Activated CD8-positive, alpha-beta memory T cell treated with anti-CD3 and anti-CD28 coated beads, Interleukin-2, amount 50 U/mL, for 48 hours (primary cell): ENCODE data around the gene SCUBE2.
"Not testable (repeated sequence)": the region's sequence is repeated elsewhere in the genome, so short reads cannot be mapped to it uniquely, and the experiment has no call there.

ENCODE experiments used
- DNase-seq: peaks from one replicate; pipeline ENCODE4 v3.0.0-alpha.2; 2020

SCUBE2 gene

DNA sequence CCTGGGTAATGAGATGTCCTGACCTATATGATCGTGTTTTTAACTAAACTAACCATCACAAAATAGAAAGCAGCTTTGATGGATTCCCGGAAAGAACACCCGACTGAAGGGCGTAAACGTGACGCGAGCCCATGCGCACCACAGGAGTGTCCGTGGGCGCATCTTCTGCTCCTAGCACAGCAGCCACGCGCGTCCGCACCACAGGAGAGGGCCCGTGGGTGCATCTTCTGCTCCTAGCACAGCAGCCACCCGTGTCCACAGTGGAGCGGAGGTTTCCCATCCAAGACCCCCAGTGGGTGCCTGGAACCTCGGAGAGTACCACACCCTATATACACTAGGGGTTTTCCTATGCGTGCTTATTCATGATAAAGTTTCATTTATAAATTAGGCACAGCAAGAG is 51.5 kb downstream of the SCUBE2 start:
- peak; percentile 36 for DNase-seq

DNA sequence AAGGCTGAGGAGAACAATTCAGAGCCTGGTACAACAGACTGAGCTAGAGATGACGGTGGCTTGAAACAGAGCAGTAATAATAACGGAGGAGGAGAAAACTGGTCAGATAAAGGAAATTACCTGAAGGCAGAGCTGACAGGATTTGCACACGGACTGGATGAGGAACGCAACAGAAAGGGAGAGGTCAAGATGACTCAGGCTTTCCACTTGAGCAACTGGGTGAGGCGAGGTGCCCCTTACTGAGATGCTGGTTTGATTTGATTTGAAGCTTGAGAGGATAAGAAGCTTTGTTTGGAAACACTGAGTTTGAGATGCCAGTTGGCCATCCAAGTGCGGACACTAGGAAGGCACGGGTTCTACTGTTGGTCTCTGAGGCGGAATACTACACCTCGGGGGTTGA is 52.2 kb downstream of the SCUBE2 start:
- no peak for DNase-seq

DNA sequence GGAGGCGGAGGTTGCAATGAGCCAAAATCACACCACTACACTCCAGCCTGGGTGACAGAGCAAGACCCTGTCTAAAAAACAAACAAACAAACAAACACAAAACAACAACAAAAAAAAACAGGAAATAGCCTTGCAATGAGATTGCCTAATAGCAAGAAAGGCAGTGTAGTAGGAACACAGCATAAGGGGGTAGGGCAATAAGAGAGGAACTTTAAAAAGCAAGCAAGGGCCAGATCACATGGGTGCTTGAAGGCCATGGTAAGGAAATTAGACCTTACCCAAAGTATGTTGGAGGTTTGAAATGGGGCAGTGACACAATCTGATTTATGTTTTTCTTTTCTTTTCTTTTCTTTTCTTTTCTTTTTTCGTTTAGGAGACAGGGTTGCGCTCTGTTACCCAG is 52.9 kb downstream of the SCUBE2 start:
- DNase-seq: no peak

DNA sequence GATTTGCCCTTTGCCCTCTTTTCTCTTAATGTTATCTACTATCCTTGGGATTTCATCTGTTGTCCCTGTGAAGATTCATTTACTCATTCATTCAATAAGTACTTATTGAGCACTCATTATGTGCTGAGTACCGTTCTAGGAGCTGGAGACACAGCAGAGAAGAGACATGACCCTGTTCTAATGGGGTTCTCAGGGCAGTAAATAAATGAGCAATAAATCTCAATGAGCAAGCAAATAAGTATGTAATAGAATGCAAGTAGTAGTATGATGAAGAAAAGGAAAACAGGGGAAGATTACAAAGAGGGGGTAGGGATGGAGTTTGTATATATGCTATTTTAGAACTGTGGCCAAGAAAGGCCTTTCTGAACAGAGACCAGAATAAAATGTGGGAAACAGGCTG is 53.4 kb downstream of the SCUBE2 start:
- no peak for DNase-seq

DNA sequence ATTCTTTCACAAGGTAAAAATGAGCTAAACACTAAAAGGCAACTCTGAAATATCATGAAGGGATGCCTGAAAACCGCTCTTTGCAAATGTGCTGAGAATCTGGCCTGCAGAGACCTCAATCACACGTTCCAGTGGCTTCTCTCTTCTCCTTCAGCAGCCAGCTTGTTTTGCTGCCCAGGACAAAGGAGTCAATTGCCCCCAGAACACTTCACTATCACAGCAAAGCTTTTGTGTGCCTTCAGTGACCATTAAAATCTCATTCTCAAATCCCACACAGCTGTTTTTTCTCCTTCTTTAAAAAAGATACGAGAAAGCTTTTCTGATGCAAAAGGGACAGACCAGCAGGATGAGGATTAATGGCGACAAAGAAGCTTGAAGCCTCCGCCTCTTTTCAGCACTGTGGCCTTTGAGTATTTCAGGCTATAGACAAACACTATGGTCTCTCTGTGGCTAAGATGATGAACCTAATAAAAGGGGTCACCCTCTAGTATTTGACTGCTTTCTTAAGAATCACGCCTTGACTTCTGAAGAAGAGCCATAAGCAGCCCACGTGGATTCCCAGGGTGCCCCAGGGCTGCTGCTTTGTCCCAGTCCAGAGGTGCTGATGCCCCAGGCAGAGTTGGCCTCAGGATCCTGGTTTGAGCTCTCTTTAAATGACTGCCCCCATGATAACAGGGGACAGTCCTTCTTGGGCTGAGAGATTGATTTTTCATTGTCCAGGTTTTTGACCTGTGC is 54.2 kb downstream of the SCUBE2 start:
- peak; percentile 17 for DNase-seq

DNA sequence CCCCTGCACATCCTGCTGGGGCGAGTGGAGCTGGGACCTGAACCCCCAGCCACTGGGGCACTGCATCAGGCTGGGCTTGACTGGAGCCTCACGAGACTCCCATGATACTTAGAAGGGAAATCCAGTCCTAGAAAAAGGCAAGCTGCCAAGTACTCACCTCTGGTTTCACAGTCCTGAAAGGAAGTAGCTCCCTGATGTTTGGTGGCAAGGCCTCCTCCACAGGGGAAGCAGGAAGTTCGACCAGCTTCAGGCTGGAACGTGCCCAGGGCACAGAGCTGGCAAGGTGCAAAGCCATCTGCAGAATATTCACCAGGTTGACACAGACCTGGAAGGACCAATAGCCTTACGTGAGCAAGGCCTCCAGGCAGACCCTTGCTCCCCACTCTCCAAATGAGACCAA is 60.8 kb downstream of the SCUBE2 start:
- peak; percentile 36 for DNase-seq

DNA sequence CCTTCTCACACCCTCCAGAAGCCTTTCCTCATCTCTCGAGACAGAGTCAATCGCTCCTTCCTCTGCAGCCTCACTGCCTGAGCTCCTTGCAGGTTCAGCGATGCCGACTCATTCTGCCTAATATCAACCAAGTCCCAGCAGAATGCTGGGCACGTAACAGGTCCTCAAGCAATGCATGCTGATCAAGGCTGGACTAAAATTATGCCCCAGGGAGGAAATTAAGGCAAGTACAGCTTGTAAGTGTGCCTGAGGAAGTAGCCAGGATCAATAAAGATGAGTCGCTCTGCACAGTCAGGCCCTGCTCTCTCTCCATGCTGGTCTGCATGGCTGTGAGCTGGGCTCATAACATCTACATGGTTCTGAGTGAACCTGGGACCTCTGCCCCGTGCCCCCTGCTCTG is 62.0 kb downstream of the SCUBE2 start:
- peak; percentile 15 for DNase-seq

DNA sequence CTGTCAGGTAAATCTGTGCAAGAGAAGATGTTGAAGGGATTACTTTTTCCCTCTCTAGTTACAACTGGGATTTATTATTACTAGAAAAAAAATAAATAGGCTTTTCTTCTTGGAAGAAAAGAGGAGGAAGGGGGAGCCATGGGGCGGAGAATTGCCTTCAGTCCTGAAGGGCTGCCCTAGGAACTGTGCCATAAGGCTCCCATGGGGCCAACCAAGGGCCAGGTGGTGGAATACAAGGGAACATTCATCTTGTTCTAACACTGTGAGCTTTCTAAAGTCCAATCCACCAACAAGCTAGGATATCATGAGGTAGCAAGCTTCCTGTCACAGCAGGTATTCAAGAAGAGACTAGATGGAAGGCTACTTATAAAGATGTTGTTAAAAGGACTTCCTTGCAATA is 62.8 kb downstream of the SCUBE2 start:
- peak; percentile 15 for DNase-seq

DNA sequence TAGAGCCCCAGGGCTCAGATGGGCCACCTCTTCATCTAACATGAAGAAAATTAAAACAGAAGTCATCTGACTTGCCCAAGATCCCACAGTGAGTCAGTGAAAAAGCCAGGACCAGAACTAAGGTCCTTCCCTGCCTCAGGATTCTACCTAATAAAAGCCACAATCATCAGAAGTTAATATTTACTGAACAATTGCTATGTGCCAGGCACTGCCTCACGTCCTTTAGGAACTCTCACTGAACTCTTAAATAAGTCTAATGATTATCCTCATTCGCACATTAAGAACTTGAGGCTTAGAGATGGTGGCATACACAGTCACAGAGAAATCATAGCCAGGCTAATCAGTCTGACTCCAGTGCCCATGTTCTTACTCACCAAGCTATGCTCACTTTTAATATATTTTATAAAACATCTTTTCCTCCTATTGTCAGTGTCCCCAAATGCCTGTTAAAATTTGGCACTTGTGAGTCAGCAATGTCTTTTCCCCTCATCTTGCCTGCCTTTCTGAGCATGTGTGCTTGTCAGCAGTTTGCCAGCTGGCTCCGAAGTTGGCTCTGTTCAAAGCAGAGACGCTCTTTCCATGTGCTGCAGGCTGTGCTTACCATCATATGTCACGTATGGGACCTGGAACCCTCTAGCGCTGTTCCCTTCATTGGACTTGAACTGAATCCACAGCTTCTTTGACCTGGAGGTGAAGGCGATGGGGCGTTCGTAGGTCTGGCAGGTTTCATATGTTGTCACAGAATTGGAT is 66.1 kb downstream of the SCUBE2 start:
- DNase-seq: no peak

DNA sequence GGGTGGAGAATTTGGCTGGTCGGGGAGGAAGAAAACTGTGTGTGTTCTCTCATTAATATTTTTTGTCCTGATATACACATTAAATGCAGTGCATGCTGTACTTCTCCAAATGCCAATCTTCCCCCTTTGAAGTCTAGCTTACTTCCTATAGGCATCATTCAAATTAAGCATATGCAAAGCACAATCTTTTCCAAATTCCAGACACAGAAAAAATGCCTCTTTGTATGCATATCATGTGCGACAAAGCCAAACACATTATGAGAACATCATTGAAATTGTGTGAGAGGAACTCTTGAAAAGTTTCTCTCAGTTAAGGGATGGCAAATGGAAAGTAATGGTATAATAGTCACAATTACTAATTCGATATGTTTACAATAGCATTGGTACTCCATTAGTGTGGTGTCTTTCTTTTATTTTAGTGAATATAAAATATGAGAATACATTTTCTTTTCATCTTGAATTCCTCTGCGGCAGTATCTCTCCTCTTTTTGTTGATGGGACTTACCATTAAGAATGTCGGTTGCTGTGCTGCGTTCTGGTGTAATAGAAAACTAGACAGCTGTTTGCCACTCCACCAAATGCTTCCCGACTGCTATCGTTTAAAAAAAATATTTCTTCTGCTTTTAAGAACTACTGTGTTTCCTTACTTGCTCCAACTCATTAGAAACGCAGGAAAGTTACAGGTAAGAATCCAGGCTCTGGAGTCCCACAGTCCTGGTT is 68.3 kb downstream of the SCUBE2 start:
- DNase-seq: no peak

DNA sequence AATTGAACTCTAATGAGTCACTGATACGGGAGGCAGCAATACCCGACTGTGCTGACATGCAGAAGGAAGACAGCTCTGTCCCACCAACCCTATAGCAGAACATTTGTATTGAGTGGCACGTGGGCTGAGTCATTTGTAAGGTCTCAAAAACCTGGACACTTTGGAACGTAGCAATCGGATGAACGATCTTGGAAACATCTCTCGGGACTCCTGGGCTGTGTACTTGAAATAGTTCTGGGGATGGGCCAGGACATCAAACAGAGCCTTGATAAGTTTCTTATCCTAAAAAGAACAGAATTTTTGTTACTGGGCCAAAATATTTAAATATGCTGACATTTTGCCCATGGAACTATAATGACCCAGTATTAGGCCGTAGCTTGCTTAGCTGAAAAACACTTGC is 70.5 kb downstream of the SCUBE2 start:
- no peak for DNase-seq

DNA sequence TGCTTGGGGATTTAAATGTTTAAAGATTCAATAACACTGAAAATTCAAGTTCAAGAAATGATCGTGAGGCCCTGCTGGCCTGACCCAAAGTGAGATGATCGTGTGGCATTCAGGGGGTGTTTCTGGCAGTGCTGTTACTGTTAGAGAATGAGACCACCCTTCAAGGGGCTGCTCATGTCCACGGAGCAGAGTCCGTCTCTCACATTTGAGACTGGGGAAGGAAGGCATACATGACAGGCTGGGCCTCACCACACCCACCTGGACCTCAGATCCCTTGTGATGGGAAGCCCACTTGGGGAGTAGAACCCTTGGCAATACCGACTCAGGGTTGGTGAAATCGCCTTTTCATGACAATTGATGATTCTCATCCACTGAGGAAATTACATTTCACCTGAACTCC is 71.5 kb downstream of the SCUBE2 start:
- DNase-seq: no peak

DNA sequence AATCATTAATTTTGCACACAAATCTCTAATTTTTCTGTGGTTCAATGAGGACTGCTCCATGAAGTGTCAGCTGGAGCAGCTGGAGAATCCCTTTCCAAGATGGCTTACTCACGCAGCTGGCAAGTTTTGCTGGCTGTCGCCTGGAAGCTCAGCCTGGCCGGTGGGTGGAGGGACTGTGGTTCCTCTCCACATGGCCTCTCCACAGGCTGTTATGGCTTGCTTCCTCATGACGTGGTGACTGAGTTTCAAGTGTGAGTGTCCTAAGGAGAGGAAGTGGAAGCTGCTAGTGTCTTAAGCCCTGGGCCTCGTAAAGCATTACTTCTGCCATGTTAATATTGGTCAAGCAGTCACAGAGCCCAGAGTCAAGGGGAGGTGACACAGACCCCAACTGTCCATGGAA is 73.6 kb downstream of the SCUBE2 start:
- DNase-seq: no peak

DNA sequence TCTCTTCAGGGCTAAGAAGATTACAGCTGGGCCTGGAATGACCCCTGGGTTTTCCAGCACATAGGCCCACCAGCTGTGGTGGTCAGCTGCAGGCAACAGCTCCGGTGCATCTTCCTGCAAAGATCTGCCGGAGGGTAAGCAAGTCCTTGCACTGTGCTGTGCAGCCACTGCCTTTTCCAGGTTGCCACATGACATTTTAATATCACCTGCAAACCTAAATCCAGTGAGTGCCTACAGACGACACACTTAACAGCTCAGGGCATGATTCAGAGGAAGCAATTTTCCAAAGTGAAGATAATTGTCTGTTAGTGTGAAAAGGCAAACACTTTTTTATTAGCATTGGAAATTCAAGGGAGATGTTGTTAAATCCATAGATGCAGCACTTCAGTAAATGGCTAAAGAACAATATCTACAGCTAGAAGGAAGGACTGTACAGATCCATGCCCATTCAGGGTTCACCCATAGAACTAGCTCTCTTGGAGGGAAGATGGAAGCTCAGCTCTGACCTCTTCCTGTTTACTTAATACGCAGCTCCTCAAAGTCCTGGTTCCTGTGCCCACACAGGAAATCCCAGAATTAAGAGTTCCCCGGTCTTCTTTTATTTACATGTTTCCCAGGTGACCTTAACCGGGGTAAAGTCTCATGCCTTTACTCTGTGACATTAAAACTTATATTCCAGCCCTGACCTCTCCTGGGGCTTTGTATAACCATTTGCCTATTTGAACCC is 74.3 kb downstream of the SCUBE2 start:
- DNase-seq: no peak

DNA sequence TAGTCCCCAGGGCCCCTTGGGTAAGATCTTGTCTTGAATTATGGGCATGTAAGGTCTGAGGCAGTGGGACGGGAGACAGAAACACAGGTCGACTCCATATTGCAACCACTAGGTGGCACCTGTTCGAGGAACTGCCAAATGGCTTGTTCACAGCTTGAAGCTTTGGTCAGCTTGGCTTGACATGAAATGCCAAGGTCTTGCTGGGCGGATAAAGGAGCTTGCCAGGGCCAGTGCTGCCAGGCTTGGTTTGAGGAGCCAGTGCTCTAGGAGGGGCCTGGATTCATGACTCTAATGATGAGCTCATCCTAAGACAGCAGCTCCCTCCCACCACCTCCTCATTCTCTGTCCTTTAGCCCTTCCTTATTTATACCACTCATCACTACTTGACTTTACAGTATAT is 75.7 kb downstream of the SCUBE2 start:
- peak; percentile 63 for DNase-seq

DNA sequence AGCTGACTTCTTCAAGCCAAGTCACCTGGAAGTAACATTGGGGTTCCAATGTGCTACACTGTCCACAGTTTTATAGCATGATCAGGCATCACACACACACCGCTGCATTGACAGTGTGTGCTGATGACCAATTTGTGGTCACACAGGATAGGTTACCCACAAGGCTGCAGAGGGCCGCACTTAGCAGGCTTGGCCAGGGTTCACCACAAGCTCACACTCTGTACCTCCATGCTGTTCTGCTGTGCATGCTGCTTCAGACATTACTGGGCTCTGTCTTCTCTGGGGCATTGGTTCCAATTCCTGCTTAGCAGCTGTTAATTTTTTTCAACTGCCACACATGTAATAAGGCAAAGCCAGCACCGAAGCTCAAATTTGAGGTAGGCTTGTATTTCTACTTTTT is 76.6 kb downstream of the SCUBE2 start:
- no peak for DNase-seq

DNA sequence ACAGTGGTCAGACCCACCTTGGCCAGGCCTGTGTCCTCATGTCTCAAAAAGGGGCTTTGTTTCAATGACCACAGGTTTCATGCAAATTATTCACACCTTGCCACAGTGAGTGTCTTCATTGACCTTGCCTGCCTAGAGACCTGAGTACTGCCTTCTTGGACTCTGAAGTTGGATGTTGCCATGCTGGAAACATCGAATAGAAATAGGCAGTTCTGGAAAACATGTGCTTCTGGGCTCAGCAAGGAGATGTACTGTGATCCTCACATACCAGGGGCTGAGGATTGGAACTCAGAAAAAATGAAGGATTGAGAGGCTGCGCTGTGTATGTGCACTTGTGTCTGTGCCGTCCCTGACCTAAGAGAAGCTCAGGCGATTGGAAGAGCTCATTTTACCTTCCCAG is 78.0 kb downstream of the SCUBE2 start:
- no peak for DNase-seq

DNA sequence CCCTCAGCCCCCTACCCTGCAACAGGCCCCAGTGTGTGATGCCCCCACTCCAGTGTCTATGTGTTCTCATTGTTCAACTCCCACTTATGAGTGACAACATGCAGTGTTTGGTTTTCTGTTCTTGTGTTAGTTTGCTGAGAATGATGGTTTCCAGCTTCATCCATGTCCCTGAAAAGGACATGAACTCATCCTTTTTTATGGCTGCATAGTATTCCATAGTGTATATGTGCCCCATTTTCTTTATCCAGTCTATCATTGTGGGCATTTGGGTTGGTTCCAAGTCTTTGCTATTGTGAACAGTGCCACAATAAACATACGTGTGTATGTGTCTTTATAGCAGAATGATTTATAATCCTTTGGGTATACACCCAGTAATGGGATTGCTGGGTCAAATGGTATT is 81.9 kb downstream of the SCUBE2 start:
- DNase-seq: not testable (repeated sequence)

DNA sequence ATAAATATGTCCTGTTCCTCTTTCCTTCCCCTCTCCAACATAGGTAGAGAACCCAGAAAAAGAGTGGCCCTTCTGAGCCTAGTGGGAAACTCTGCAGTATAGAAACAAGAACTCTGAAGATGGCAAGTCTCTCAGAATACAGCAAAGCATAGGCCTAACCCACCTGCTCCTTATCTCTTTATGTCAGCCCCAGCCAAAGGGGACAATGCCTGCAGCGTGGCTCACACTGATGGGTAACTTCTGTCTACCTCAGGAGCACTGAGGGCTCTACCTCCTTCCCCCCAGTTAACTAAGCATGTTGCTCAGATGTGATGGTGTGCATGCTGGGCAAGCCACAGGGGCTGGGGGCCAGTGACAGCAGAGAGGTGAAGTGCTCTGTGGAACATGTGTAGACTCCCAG is 82.7 kb downstream of the SCUBE2 start:
- no peak for DNase-seq

DNA sequence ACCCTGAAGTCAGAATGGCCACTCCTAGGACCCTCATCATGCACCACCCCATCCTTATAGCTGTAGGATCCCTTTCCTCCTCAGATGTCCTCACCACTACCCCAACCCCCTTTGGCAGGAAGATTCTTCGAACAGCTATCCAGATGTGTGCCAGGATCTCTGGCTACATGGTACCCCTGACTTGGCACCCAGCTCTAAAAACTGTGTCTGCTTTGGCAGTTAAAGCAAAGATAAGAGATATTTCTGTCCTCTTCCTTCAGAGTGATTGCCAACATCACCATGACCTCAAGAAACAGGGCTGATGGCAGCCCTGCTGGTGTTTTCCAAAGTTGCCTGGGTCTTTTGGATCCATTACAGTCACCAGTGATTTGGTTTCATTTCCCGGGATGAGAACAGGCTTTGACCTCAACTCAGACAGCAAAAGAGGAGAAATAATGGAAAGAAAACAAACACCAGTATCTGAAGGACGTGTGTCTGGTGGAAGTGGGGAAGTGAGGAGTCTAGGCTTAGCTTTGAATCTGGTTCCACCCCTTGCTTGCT is 83.3 kb downstream of the SCUBE2 start:
- no peak for DNase-seq

DNA sequence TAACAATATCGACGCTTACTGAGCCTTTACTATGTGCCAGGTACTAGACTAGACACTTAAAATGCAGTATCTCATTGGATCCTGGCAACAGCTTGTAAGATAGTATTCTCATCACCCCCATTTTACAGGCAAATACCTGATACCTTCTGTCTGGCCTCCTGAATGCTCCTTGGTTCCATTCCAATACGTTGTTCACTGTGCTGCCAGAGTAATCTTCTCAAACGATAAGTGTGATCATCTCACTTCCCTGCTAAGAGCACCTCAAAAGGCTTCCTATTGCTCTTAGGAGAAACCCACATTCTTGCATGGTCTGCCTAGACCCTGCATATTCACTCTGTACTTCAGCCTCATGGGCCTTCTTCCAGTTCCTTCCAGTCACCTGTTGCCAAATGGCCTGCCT is 86.3 kb downstream of the SCUBE2 start:
- DNase-seq: no peak

DNA sequence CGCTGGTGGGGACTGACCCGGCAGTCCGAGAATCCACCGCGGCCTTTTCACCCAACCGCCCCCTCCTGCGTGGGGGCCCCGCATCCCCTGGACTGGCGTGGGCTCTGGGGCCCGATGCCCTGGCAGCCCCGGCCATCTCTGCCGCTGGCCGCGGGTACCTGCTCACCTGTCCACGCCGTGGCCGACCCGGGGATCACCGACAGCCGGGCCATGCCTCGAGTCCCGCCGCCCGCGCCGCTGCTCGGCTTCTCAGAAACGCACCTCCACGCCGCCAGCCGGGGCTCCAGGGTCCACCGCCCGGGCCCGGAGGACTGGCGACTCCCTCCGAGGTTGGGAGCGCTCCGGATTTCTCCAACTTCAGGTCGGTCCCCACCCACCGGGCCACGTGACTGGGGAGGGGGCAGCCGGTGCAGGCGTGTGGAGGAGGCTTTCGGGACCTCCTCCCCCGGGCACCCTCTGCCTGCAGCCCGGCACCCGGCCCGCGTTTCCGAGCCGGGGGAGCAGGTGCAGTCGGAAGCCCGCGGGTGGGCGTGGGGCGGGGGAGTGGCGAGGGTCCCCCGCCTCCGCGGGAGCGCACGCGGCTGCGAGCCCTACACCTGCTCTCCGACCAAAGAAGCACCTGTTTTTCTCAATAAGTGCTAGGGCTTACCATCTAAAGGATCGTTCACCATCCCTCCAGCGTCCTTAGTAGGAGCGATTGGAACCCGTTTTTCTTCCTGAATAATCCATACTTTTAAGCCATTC is 87.0 kb downstream of the SCUBE2 start:
- DNase-seq: peak; percentile 65
